Activated CD4-positive, alpha-beta T cell treated with anti-CD3 and anti-CD28 coated beads, Interleukin-2, Interleukin-4, amounts not matched to agents 100 ng/mL and 50 ng/mL, durations not matched to agents 16 hours and 8 hours (primary cell): ENCODE results near the gene AIF1.

Experiments
- DNase-seq: peaks from one replicate; pipeline ENCODE4 v3.0.0-alpha.2; 2020; ENCODE audit warnings: low spot score

AIF1 gene

DNA sequence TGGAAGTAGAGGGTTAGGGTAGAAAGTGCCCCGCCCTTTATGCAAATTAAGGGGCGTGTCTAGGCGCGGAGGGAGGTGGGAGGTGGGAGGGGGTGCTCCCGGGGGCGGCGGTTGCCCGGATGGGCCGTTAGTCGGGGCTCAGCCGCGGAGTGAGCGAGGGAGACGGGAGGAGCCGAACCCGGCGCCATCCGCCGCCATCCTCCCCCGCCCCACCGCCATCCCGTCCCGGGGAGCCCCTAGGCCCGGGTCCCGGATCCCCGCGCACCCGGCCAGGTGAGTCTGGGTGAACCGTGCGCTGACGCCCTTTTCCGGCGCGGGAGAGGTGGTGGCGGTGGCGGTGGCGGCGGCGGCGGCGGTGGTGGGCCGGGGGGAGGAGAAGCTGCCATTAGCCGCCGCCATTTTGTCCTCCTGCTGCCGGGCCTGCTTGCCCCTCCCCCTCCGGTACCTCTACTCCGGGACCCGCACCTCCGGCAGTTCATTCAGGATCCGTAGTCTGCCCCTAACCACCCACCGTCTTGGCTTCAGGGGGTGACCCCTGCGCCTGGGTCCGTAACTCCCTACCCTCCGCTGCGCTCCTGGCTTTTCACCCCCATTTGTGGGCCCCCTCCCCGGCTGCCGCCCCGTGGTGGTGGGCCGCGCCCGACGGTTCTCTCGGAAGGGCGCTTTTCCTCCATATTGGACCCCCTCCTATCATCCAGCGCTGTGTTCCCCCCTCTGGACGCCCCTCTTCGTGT, 5.7 kb downstream of the AIF1 start, which contains the start of gene PRRC2A:
TSS of gene PRRC2A (plus strand) at position 130 of the 734 bp plus-strand sequence. CDS start 2,075 bp downstream, outside the sequence.
- peak; percentile 76 for DNase-seq

DNA sequence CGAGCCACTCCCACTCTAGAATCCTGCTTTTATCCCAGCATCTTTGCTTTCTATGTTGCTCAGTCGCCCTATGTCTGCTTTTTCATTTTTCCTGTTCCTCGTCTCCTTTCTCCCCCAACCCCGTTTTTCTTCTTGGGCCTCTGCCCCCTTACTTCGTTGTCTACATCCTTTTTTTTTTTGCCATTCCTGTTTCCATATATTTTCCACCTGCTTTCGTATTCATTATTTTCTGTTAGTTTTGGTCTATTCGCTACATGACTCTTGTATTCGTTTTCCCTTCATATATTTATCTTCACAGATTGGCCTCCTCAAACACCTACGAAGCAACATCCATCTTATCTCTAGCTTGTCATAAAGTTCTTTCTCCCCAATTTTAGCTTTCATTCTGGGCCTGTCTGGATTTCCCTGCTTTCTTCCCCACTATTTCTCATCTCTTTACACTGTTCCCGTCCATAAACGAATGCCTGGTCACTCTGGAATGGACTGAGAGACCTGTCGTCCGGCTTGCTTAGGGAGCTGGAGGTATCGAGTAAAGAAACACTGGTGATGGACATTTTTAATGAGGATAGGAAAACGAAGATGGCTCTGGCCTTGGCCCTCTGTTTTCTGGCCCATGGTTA, 6.4 kb downstream of the AIF1 start:
- DNase-seq = no peak

DNA sequence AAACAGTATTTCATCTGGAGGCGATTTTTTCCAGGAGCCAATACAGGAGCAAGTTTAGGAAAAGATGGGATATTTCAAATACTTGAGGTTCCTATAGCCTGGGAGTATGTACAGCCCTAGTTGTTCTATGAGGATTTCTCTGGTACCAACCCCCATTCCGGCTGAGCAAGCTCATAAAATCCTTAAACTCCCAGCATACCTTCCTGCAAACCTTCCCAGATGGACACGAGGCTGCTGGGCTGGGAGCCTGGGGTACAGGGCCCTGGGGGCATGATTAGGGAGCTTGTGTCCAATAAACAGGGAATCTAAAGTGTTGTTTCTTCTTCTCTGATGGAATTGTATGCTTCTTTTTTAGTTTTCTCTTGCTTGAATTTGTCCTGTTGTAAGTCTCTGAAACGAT, 7.0 kb downstream of the AIF1 start:
- DNase-seq = no peak

- no peak for DNase-seq
Observed at GRCh38 chr6:31622684-31623091, 7.7 kb downstream of the AIF1 start.

DNA sequence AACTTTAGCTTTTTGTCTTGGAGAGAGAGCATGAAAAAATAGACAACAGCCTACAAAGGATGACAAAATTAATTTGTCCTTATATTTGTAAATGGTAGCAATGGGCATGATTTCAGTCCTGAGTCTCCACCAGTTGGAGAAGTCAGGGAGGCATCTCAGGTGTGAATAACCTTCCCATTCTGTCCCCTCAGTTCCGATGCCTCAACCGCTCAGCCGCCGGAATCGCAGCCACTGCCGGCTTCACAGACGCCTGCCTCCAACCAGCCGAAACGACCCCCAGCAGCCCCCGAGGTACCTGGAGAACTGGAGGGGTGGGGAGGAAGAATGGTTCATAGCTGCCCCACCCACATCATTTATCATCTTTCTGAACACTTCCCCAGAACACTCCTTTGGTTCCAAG, 9.0 kb downstream of the AIF1 start:
- no peak for DNase-seq

DNA sequence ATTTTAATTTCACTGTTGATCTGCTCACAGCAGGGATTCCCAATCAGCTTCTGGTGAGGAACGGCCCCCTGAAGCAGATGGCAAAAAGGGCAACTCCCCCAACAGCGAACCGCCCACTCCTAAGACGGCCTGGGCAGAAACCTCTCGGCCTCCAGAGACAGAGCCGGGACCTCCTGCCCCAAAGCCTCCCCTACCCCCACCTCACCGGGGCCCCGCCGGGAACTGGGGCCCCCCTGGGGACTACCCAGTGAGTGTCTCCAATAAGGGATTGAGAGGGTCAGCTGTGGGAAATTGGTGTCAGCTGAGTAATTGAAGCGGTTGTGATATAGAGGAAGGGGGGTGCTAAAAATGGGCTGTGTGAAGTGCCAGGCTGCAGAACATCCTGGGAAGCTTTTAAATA, 11.9 kb downstream of the AIF1 start:
- DNase-seq = no peak

GRCh38 chr6:31627690-31628287, 12.8 kb downstream of the AIF1 start:
- DNase-seq = no peak

- no peak for DNase-seq
Observed at GRCh38 chr6:31629014-31629413, 14.0 kb downstream of the AIF1 start.

- no peak for DNase-seq
Observed at GRCh38 chr6:31630177-31630934, 15.3 kb downstream of the AIF1 start.

DNA sequence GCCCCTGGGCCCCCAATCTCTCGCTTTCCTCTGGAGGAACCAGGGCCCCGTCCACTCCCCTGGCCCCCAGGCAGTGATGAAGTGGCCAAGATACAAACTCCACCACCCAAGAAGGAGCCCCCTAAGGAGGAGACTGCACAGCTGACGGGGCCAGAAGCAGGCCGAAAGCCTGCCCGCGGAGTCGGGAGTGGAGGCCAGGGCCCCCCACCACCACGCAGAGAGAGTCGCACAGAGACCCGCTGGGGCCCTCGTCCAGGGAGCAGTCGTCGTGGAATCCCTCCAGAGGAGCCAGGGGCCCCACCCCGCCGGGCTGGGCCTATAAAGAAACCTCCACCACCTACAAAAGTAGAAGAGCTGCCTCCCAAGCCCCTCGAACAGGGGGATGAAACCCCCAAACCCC, 16.2 kb downstream of the AIF1 start:
- DNase-seq = no peak

GRCh38 chr6:31631681-31632278, 16.7 kb downstream of the AIF1 start:
- no peak for DNase-seq

- DNase-seq = no peak
Observed at GRCh38 chr6:31632279-31632946, 17.4 kb downstream of the AIF1 start.

DNA sequence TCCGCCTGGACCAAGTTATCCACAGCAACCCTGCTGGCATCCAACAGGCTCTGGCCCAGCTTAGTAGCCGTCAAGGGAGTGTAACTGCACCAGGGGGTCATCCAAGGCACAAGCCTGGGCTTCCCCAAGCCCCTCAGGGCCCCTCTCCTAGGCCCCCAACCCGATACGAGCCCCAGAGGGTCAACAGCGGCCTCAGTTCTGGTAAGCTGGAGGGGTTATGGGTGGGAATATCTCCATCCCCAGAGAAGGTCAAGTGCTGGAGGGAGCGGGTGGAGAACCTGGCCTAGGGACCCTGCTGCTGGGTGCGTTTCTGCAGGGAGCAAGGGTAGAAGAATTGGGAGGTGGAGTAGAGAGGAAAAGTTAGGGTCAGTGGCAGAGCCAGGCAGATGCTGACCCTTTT, 18.4 kb downstream of the AIF1 start:
- DNase-seq = no peak

GRCh38 chr6:31634131-31634530, 19.1 kb downstream of the AIF1 start:
- no peak for DNase-seq

- no peak for DNase-seq
Observed at GRCh38 chr6:31634969-31635575, 20.0 kb downstream of the AIF1 start.

DNA sequence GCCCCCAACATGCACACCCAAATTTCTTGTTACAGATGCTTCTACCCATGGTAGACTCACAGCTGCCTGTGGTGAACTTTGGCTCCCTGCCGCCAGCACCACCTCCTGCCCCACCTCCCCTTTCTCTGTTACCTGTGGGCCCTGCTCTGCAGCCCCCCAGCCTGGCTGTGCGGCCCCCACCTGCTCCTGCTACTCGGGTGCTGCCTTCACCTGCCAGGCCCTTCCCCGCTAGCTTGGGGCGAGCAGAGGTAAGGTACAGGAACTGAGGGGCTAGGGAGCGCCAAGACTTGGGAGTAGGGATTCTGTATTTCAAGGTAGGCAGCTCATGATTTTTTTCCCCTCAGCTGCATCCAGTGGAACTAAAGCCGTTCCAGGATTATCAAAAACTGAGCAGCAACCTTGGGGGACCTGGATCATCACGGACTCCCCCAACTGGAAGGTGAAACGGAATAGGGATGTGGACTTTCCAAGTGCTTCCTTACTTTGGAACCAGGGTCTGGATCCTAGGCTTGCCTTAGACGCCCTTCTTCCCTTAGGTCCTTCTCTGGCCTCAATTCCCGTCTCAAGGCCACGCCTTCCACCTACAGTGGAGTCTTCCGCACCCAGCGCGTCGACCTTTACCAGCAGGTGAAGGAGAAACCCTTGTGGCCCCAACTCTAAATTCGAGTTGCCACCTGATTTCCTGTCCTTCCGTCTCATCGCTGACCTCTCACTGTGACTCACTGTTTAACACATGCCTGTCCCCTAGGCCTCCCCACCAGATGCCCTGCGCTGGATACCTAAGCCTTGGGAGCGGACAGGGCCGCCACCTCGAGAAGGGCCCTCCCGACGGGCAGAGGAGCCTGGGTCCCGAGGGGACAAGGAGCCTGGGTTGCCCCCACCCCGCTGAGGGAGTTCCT, 21.9 kb downstream of the AIF1 start:
- DNase-seq = no peak

DNA sequence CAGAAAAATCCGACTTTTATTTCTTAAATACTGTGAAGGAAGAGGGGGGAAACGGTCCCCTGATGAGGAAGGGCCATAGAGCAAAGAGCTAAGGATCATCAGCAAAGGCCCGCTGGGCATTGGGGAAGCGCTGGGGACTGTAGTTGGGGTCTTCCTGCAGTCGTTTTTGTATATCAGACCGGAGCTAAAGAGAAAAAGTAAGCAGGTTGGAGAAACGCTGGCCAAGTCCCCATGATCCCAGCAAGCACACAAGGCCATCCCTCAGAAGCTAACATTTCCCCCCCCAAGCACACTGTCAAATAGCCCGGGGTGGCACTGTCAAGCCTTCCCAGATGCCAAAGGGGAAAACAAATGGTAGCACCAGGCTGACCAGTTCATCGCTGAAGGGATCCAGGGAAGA, 24.0 kb downstream of the AIF1 start:
- DNase-seq = no peak

- DNase-seq = no peak
Observed at GRCh38 chr6:31639449-31639861, 24.4 kb downstream of the AIF1 start.

DNA sequence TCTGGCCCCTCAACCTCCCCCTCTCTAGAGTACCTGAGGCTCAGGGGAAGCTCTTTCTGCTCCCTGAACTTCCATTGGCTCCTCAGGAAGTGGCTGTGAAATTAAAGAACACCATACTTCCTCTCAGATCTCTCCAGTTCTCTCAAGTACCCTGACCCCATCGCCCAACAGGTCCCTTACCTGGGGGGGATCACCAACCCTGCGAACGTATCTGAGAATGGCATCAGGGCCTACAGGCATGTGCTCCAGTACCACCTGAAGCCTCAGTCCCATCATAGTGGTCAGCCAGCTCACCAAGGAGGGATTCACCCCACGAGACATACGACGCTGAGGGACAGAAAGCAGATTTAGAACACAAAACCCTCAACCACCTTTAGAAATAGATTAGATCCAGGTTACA, 25.6 kb downstream of the AIF1 start:
- DNase-seq = no peak

GRCh38 chr6:31641370-31641769, 26.3 kb downstream of the AIF1 start:
- DNase-seq = no peak
